Measurements from ENCODE around the gene SLC7A4.

SLC7A4 gene

DNA sequence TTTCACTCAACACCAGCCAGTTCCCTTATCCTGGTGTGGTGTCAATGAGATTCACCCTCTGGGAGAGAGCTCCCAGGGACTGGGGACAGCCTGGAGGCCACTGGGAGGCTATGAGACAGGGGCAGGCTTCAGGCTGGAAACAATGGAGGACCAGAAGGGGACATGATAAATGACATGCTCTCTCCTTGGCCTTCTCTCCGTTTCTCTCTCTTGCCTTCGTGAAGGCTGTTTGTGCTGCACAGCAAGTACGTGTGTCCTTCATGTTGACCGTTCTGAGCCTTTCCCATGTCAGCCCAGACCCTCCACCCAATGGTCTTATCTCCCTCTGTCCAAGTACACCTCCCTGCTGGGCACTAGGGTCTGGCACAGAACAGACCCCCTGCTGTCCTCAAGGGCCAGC is 51.8 kb downstream of the SLC7A4 start:
- DNase-seq = no peak

DNA sequence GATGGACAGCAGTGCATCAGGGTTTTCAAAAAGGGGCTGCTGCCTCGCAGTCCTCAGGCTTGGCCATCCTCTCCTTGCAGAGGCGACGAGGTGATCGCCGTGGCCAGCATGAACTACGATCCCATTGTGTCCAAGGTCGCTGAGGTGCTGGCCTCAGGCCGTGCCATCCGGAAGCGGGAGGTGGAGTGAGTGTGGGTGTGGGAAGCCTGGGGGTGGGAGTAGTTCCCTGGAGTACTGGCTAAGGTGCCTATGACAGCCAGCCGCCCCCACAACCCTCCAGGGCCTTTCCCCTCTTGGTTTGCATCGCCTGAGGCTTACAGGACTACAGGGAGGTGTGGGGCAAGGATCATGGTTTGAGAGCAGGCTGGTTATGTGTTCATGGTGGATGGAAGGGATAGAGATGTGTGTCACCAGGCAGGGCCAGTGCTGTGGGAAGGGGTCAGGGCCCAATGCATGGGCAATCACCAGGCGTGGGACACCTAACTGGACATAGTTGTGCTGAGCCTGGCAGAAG is 52.4 kb downstream of the SLC7A4 start:
- no peak for DNase-seq

DNA sequence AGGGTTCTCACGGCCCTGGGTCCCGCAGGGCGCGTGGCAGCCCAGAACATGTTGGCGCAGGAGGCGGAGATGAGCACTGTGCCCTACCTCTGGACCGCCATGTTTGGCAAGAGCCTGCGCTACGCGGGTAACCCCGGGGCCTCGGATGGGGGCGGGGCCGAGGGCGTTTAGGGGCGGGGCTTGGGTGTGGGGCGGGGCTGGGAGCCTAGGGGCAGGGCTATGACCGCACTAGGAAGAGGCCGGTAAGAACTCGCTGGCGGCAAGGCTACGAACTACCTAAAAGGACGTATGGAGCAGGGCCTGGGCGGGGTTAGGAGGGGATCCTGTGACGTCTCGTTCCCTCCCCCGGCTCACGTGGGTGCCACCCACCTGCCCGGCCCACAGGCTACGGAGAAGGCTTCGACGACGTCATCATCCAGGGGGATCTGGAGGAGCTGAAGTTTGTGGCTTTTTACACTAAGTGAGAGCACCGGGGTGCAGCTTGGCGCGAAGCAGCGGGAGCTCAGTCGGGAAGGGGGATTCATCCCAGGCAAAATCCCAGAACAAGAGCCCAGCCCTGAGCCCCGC is 53.0 kb downstream of the SLC7A4 start:
- DNase-seq = no peak
